ENCODE results near the gene PPP1R14C.

Gene PPP1R14C

GRCh38 chr6:150116200-150116800, 26.5 kb upstream of the PPP1R14C start:
- no peak for TF ChIP-seq SIN3A (IDR thresholded peaks at IDR 0.05; ENCODE audit: borderline replicate concordance, insufficient read depth, low read length)
- no peak for TF ChIP-seq TAF1 (IDR thresholded peaks at IDR 0.05; ENCODE audit: borderline replicate concordance, insufficient read depth, low read length)
- no peak for TF ChIP-seq POLR2AphosphoS5 (IDR thresholded peaks at IDR 0.05; ENCODE audit: low read depth, low read length)
- no peak for TF ChIP-seq FOXP2 (optimal IDR thresholded peaks at IDR 0.05; ENCODE audit: borderline replicate concordance, extremely low read depth, extremely low read length, insufficient read depth)
- TF ChIP-seq REST (IDR thresholded peaks at IDR 0.05; ENCODE audit: insufficient read depth in 1 of 2, low read depth in 2 of 2, low read length in 2 of 2): no peak

- TF ChIP-seq POLR2AphosphoS5 (IDR thresholded peaks at IDR 0.05; ENCODE audit: low read depth, low read length) (no peak), REST (IDR thresholded peaks at IDR 0.05; ENCODE audit: insufficient read depth in 1 of 2, low read depth in 2 of 2, low read length in 2 of 2) (no peak), TAF1 (IDR thresholded peaks at IDR 0.05; ENCODE audit: borderline replicate concordance, insufficient read depth, low read length) (no peak), FOXP2 (optimal IDR thresholded peaks at IDR 0.05; ENCODE audit: borderline replicate concordance, extremely low read depth, extremely low read length, insufficient read depth) (no peak), SIN3A (IDR thresholded peaks at IDR 0.05; ENCODE audit: borderline replicate concordance, insufficient read depth, low read length) (no peak)
These were observed 24.6 kb upstream of the PPP1R14C start for GRCh38 chr6:150118203-150118602.

GRCh38 chr6:150118627-150119026, 24.2 kb upstream of the PPP1R14C start:
- no peak for TF ChIP-seq FOXP2 (optimal IDR thresholded peaks at IDR 0.05; ENCODE audit: borderline replicate concordance, extremely low read depth, extremely low read length, insufficient read depth)
- no peak for TF ChIP-seq REST (IDR thresholded peaks at IDR 0.05; ENCODE audit: insufficient read depth in 1 of 2, low read depth in 2 of 2, low read length in 2 of 2)
- TF ChIP-seq TAF1 (IDR thresholded peaks at IDR 0.05; ENCODE audit: borderline replicate concordance, insufficient read depth, low read length): no peak
- TF ChIP-seq SIN3A (IDR thresholded peaks at IDR 0.05; ENCODE audit: borderline replicate concordance, insufficient read depth, low read length): no peak
- no peak for TF ChIP-seq POLR2AphosphoS5 (IDR thresholded peaks at IDR 0.05; ENCODE audit: low read depth, low read length)

GRCh38 chr6:150119173-150119572, 23.7 kb upstream of the PPP1R14C start:
- TF ChIP-seq SIN3A (IDR thresholded peaks at IDR 0.05; ENCODE audit: borderline replicate concordance, insufficient read depth, low read length): no peak
- TF ChIP-seq TAF1 (IDR thresholded peaks at IDR 0.05; ENCODE audit: borderline replicate concordance, insufficient read depth, low read length): no peak
- TF ChIP-seq FOXP2 (optimal IDR thresholded peaks at IDR 0.05; ENCODE audit: borderline replicate concordance, extremely low read depth, extremely low read length, insufficient read depth): no peak
- TF ChIP-seq POLR2AphosphoS5 (IDR thresholded peaks at IDR 0.05; ENCODE audit: low read depth, low read length): 0 out of 2 replicates have a peak, but pooled peaks have one; percentile 17
- TF ChIP-seq REST (IDR thresholded peaks at IDR 0.05; ENCODE audit: insufficient read depth in 1 of 2, low read depth in 2 of 2, low read length in 2 of 2): 0 out of 4 replicates have a peak, but pooled peaks of 1 of the 2 experiments have one; percentile 39
